NOMO-1 (cell line): ENCODE results near the gene EIPR1.

ENCODE experiments used
- DNase-seq, 2 experiments: peaks; one replicate each; lab custom pipeline; 2025; ENCODE audit not compliant: unreplicated experiment in 2 of 2; lab: John Stamatoyannopoulos, UW

Gene EIPR1

GRCh38 chr2:3309496-3310355 lies 67.9 kb downstream of the EIPR1 start:
- DNase-seq: no peak

GRCh38 chr2:3307901-3308300 lies 69.7 kb downstream of the EIPR1 start:
- DNase-seq: no peak

- no peak for DNase-seq
These were observed 70.4 kb downstream of the EIPR1 start for GRCh38 chr2:3307236-3307635.

- no peak for DNase-seq
These were observed 71.7 kb downstream of the EIPR1 start for GRCh38 chr2:3305952-3306351.

- DNase-seq: no peak
These were observed 72.2 kb downstream of the EIPR1 start for GRCh38 chr2:3305431-3305830.

- no peak for DNase-seq
These were observed 73.8 kb downstream of the EIPR1 start for GRCh38 chr2:3303583-3304406.

GRCh38 chr2:3302751-3303582 lies 74.7 kb downstream of the EIPR1 start:
- no peak for DNase-seq

- DNase-seq: no peak
These were observed 75.2 kb downstream of the EIPR1 start for GRCh38 chr2:3302421-3302750.

- DNase-seq: no peak
These were observed 76.6 kb downstream of the EIPR1 start for GRCh38 chr2:3301001-3301400.

- DNase-seq: no peak
These were observed 77.2 kb downstream of the EIPR1 start for GRCh38 chr2:3300224-3300995.

- DNase-seq: no peak
These were observed 77.9 kb downstream of the EIPR1 start for GRCh38 chr2:3299703-3300102.

GRCh38 chr2:3299130-3299529 lies 78.5 kb downstream of the EIPR1 start:
- no peak for DNase-seq

- DNase-seq: no peak
These were observed 79.4 kb downstream of the EIPR1 start for GRCh38 chr2:3298191-3298590.

- no peak for DNase-seq
These were observed 80.1 kb downstream of the EIPR1 start for GRCh38 chr2:3297523-3297922.

GRCh38 chr2:3296182-3296972 lies 81.2 kb downstream of the EIPR1 start:
- DNase-seq: no peak

- no peak for DNase-seq
These were observed 83.1 kb downstream of the EIPR1 start for GRCh38 chr2:3294493-3294892.

- DNase-seq: no peak
These were observed 83.5 kb downstream of the EIPR1 start for GRCh38 chr2:3294069-3294468.

- no peak for DNase-seq
These were observed 84.4 kb downstream of the EIPR1 start for GRCh38 chr2:3293221-3293620.

GRCh38 chr2:3292416-3292815 lies 85.2 kb downstream of the EIPR1 start:
- no peak for DNase-seq

GRCh38 chr2:3291750-3292149 lies 85.9 kb downstream of the EIPR1 start:
- no peak for DNase-seq
